Caco-2 (cell line): ENCODE data around the gene PGAP3. TPM values are rescaled to one million over a fixed set of nuclear protein-coding genes. Genes with fewer than 3 reads are reported as not detected.

Source experiments
- BruUV-seq: library from RNA; stranded (reverse); fragments of 400-500 nt; replicated peaks from 2 replicates; lab custom pipeline; 2021; lab: Mats Ljungman, UMichigan
- CTCF ChIA-PET: fragments of 300-600 bp; sonication (Branson Sonifier 250); formaldehyde crosslinking; loops from one replicate; lab custom pipeline; 2022; ENCODE audit warnings: antibody characterized with exemption; lab: Charles Lee
- POLR2A ChIA-PET: fragments of 300-600 bp; sonication (Branson Sonifier 250); formaldehyde crosslinking; loops from one replicate; lab custom pipeline; 2022; ENCODE audit warnings: antibody characterized with exemption; lab: Charles Lee
- DNase-seq, 2 experiments: peaks; one replicate each; pipeline versions ENCODE4 v3.0.0 to v3.0.0-alpha.2; 2020 to 2022
- H3K27me3 ChIP-seq: replicated peaks from 2 replicates; pipeline ENCODE4 v1.6.0; 2011; ENCODE audit warnings: low read length; ENCODE audit not compliant: control insufficient read depth, insufficient read depth
- H3K36me3 ChIP-seq: 2 replicates; pipeline ENCODE4 v1.5.1; 2011; ENCODE audit warnings: low read length; ENCODE audit not compliant: control insufficient read depth, insufficient read depth
- H3K4me1 ChIP-seq: fragments of 250-450 bp; sonication (Bioruptor Pico); 2 replicates; pipeline ENCODE4 v1.5.1; 2020; ENCODE audit warnings: mild to moderate bottlenecking
- H3K4me3 ChIP-seq: 2 replicates; pipeline ENCODE4 v1.5.1; 2011; ENCODE audit warnings: low read depth, mild to moderate bottlenecking, control low read depth, low read length
- H3K9me3 ChIP-seq: fragments of 250-450 bp; sonication (Bioruptor Pico); 2 replicates; pipeline ENCODE4 v1.5.1; 2020; ENCODE audit warnings: mild to moderate bottlenecking, moderate library complexity
- H3K27ac Mint-ChIP-seq: one replicate; pipeline ENCODE4 v1.8.0; 2022; ENCODE audit warnings: mixed read lengths; ENCODE audit not compliant: unreplicated experiment
- H3K27me3 Mint-ChIP-seq: one replicate; pipeline ENCODE4 v1.8.0; 2022; ENCODE audit warnings: mixed read lengths; ENCODE audit not compliant: insufficient read depth, unreplicated experiment
- H3K36me3 Mint-ChIP-seq: one replicate; pipeline ENCODE4 v1.8.0; 2022; ENCODE audit warnings: mild to moderate bottlenecking, mixed read lengths; ENCODE audit not compliant: insufficient read depth, unreplicated experiment
- H3K4me1 Mint-ChIP-seq: one replicate; pipeline ENCODE4 v1.8.0; 2022; ENCODE audit warnings: low read depth, mixed read lengths; ENCODE audit not compliant: unreplicated experiment
- H3K4me3 Mint-ChIP-seq: one replicate; pipeline ENCODE4 v1.8.0; 2022; ENCODE audit warnings: mild to moderate bottlenecking, moderate library complexity, mixed read lengths; ENCODE audit not compliant: unreplicated experiment
- H3K9me3 Mint-ChIP-seq: one replicate; pipeline ENCODE4 v1.8.0; 2022; ENCODE audit warnings: mixed read lengths; ENCODE audit not compliant: unreplicated experiment
- intact Hi-C: fragments of 100-400 bp; cut with micrococcal nuclease; formaldehyde crosslinking; loops from one replicate; pipeline ENCODE4 v1.10.0; 2022; ENCODE audit not compliant: unreplicated experiment
- microRNA-seq: library from miRNA; unstranded; fragments of <30 nt; microRNA quantifications from one replicate; pipeline ENCODE4 v1.2.0, GENCODE V29; 2022
- total RNA-seq: library from RNA; stranded (reverse); gene quantifications from 2 replicates; pipeline ENCODE4 v1.2.3, GENCODE V29; 2022
- TF ChIP-seq, protein P1 (sequence below), 2 experiments: fragments of 200-600 bp in 1 of 2; IDR thresholded peaks; 1 replicate in 1 of 2; 2 replicates in 1 of 2; pipeline versions ENCODE4 v1.5.1 to v1.8.0; 2011 to 2022; ENCODE audit warnings: antibody characterized with exemption in 1 of 2, control low read depth in 1 of 2, inconsistent platforms in 1 of 2, low read depth in 1 of 2, low read length in 1 of 2, mild to moderate bottlenecking in 1 of 2, moderate library complexity in 1 of 2; ENCODE audit not compliant: insufficient read depth in 1 of 2, severe bottlenecking in 1 of 2, unreplicated experiment in 1 of 2

Gene PGAP3
- total RNA-seq, 1 experiment from 2014 or later, result 14.7 TPM

DNA sequence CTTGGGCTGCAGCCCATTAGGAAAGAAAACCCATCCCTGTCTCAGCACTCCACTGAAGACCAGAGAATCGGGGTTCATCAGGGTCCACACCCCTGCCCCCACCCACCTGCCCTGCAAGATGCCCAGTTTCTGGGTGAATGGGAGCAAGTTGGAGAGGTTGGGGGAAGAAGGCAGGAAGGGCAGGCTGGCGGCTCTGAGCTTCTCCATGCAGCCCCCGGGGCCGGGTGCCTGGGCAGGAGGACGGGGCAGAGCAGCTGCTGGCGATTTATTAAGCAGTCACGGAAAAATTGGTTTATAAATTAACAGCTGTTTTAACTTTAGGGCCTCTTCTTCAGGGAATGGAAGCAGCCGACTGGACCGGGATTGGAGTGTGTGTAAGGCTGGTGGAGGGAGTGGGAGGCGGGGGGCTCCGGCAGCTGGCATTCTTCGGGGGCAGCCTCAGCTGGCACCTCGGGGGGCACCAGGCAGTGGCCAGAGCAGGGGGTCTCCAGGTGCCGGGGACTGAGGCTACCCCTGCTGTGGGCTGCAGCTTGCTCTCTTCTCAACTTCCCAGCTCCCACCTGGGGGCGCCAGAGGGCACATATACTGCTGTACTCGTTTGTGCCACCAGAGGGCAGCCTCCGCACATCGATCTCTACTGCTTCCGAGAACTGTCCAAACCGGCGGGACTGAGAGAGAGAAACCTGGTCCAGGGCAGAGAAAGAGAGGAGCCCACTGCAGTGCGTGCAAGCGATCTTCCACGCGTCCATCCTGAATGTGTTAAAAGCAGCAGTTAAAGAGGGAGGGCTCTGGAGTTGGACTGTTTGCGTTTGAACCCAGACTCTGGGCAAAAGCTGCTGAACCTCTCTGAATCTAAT is 66.1 kb downstream of the PGAP3 start:
- intact Hi-C loops, result loop anchor here (1.0 kb wide), 3 partner anchors 47 to 133 kb away; partner anchors contain the start of gene PNMT
- Histone ChIP-seq H3K4me1 (peaks cover 14% of the 10 kb centered on the region; the same call in 1 of the 2 replicates), H3K9me3 (no peaks in the 10 kb centered on the region), H3K36me3 (no peaks in the 10 kb centered on the region), H3K27me3 (0 out of 2 replicates have a peak, but pooled peaks cover 4% of the 10 kb centered on the region), H3K4me3 (no peak overlapping the region)
- DNase-seq, result peak; percentile 82 to 92
- ChIA-PET POLR2A (interaction anchor here (0.5 kb wide), 1 partner anchor 108 kb away, joined by 3 read pairs; no protein-coding TSS in a partner anchor), CTCF (interaction anchor here (0.5 to 3.6 kb wide), 61 partner anchors 9 to 923 kb away, joined by 3 to 44 read pairs (median 5); partner anchors contain the start of genes CDK12, ERBB2, MED1 and MED24)
- BruUV-seq, result no TSS peak
- H3K27me3 Mint-ChIP-seq, result peaks cover 12% of the 10 kb centered on the region
- H3K4me3 Mint-ChIP-seq, result no peak overlapping the region
- no peaks in the 10 kb centered on the region for H3K4me1 Mint-ChIP-seq
- TF ChIP-seq, protein P1, sequence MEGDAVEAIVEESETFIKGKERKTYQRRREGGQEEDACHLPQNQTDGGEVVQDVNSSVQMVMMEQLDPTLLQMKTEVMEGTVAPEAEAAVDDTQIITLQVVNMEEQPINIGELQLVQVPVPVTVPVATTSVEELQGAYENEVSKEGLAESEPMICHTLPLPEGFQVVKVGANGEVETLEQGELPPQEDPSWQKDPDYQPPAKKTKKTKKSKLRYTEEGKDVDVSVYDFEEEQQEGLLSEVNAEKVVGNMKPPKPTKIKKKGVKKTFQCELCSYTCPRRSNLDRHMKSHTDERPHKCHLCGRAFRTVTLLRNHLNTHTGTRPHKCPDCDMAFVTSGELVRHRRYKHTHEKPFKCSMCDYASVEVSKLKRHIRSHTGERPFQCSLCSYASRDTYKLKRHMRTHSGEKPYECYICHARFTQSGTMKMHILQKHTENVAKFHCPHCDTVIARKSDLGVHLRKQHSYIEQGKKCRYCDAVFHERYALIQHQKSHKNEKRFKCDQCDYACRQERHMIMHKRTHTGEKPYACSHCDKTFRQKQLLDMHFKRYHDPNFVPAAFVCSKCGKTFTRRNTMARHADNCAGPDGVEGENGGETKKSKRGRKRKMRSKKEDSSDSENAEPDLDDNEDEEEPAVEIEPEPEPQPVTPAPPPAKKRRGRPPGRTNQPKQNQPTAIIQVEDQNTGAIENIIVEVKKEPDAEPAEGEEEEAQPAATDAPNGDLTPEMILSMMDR (IDR thresholded peaks at IDR 0.05; ENCODE audit: insufficient read depth in 1 of 2, low read depth in 1 of 2, low read length in 1 of 2, severe bottlenecking in 1 of 2, unreplicated experiment in 1 of 2), result peak; percentile 100
- no peaks in the 10 kb centered on the region for H3K36me3 Mint-ChIP-seq
- no peaks in the 10 kb centered on the region for H3K9me3 Mint-ChIP-seq
- H3K27ac Mint-ChIP-seq, result no peak overlapping the region

Small RNAs within 50 kb of the gene (microRNA-seq; reads per million reads assigned to microRNA genes)
- 4.3 reads per million, percentile 29 among the genes with 10 or more reads in this experiment for gene MIR4728

Other genes starting within 250 kb of the PGAP3 start
- gene MED1, start 236.8 kb downstream of the PGAP3 start, total RNA-seq, result 58.9 and 62.2 TPM in 2 replicates
- gene CDK12, start 226.6 kb downstream of the PGAP3 start, total RNA-seq, result 85.5 and 86.6 TPM in 2 replicates
- gene NEUROD2, start 80.1 kb downstream of the PGAP3 start, total RNA-seq, result not detected in 2 replicates
- not detected in 2 replicates for gene PPP1R1B, start 61.1 kb downstream of the PGAP3 start, total RNA-seq
- 42.6 and 55.5 TPM in 2 replicates for gene STARD3, start 50.9 kb downstream of the PGAP3 start, total RNA-seq
- 1.6 TPM in 2 replicates for gene TCAP, start 22.7 kb downstream of the PGAP3 start, total RNA-seq
- gene PNMT, start 19.6 kb downstream of the PGAP3 start, total RNA-seq, result not detected in 2 replicates
- 121 and 124 TPM in 2 replicates for gene ERBB2, start 12.0 kb upstream of the PGAP3 start, total RNA-seq
- gene MIEN1, start 42.5 kb upstream of the PGAP3 start, total RNA-seq, result 42.9 and 46.3 TPM in 2 replicates
- gene GRB7, start 49.9 kb upstream of the PGAP3 start, total RNA-seq, result 83.3 and 98.6 TPM in 2 replicates
- gene IKZF3, start 176.3 kb upstream of the PGAP3 start, total RNA-seq, result 2.4 and 2.8 TPM in 2 replicates
- not detected in 2 replicates for gene ZPBP2, start 180.1 kb upstream of the PGAP3 start, total RNA-seq
- gene GSDMB, start 230.6 kb upstream of the PGAP3 start, total RNA-seq, result 8.0 TPM in 2 replicates
- gene ORMDL3, start 239.5 kb upstream of the PGAP3 start, total RNA-seq, result 70.6 and 75.2 TPM in 2 replicates
- not detected in 2 replicates for gene LRRC3C, start 239.7 kb upstream of the PGAP3 start, total RNA-seq